ENCODE data around the gene ROR2.

ROR2 gene

DNA sequence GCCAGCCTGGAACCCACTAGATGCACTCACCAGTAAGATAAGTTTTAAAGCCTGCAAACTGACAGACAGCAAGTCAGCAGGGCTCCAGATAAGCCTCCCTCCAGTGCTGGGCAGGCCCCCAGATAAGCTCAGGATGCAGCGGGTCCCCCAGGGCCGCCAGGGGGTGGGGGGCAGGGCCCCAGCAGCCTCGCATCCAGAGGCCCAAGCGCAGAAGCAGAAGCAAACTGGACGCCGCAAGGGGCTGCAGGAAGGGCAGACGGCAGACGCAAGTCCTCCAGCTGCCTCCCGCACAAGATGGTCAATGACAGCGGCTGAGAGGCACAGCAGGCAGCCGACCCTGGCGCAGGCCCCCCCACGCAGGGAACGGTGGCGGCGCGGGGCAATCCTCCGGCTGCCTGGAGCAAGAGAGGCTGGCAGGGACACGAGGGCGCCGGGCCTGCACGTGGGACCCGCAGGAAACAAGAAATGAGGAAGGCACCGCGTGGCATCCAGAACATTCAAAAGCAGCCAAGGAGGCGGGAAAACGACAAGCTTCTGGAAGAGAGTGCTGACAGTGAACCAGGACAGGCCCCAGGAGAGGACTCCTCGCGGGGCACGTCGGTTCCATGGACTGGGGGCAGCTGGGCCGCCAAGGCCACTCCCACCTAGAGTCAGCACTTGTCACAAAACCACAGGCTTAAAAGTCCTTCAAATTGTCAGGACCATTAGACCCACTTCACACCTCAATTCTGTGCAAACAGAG lies 49.8 kb downstream of the ROR2 start:
- no peak for DNase-seq (ENCODE audit: low spot score)

DNA sequence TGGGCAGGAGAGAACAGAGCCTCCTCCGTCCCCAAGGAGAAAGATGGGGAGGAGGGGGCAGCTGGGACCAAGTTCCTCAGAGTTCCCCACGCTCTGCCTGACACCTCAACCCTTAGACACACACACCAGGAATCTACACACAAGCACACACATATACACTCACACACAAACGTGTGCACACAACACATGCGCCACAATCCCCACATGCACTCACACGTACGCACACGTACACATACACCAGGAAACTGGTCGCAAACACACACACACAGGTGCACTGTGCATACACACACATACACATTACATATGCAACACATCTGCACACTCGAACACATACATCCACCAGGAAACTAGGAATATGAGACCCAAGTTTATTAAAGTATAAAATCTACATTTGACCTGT lies 50.4 kb downstream of the ROR2 start:
- DNase-seq (ENCODE audit: low spot score) = no peak

DNA sequence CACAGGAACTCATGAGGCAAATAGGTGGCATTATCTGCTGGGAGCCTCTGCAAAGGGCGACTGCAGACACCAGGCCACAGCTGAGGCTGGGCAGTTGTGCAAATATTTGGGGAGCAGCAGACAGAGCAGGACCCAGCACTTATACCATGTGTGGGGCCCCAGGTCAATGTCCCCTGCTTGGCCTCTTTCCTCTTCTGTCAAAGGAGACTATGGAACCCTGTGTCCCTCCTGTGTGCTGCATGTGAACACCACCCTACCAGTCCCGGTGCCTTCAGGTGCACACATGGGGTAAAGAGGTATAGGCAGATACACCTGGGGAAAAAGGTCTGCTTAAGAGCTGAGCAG lies 50.8 kb downstream of the ROR2 start:
- no peak for DNase-seq (ENCODE audit: low spot score)

DNA sequence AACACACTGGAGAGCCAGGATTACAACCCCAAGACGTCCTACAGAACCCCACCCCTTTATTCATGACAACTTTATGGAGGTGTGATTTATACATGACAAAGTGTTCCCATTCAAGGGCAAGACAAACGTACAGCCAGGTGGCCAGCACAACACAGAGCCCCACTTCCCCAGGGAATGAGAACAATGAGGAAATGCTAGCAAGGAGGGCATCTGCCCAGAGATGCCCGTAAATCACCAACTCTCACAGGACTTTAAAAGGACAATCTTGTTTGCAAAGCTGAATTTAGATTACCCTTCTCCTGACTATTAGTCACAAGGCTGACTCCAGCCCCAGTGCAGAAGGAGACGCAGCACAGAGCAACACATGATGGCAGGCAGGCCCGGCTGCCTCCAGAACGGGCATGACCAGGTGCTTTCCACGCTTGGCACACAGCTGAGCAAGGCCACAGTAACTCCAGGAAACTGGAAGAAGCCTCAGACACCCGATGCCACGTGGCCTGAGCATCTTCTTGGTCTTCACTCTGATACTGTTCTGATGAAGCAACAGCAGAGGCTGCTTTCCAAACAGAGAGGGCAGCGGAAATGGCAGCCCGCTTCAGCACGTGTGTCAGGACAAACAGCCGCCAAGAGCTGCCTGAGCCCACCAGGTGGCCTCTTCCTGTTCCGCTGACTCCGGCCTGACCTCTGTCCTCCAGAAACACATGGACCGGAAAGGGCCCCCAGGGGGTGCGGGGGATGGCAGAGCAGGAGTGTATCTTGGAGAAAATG lies 51.4 kb downstream of the ROR2 start:
- DNase-seq (ENCODE audit: low spot score) = no peak

DNA sequence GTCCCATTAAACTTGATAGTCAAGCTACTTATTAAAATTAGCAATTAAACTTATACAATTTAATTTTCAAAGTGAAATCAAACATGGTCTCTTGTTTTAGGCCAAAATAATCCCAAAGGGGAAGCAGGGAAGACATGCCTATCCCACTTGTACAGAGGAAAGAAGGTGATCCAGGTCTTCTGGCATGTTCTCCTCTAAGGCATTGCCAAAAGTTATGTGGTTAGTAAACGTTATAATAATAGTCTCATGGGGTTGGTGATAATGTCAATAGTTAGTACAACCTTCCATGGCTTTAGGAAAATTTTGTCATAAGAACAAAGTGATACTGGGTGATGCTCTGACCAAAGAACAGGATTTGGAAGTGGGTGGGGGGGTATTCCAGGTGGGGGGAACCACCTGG lies 52.8 kb downstream of the ROR2 start:
- no peak for DNase-seq (ENCODE audit: low spot score)

DNA sequence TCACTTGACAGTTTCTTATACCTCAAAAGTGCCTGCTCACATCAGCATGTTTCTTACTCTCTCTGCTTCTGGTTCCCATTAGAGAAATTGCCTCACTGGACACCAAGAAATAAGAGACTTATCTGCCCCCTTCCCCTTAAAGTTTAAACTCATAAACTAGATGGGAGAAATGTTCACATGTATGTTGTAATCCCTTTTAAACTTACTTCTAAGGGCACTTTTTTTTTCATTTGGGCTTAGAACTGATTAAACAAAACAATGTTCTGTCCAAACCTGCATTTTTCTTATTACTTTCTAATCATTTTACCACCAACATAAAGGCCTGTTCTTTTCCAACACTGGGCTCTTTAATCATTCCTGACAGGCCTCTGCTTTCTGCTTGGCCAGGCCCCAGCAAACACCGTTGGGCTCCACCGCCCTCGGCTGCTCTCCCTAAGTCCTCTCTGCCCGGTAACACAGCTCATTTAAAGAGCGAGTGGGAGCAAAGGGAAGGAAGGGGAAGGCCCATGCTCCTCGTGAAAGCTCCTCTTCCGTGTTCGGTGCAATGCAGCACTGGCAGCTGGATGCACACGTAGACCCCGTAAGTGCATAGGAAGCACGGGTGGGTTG lies 53.4 kb downstream of the ROR2 start:
- no peak for DNase-seq (ENCODE audit: low spot score)

DNA sequence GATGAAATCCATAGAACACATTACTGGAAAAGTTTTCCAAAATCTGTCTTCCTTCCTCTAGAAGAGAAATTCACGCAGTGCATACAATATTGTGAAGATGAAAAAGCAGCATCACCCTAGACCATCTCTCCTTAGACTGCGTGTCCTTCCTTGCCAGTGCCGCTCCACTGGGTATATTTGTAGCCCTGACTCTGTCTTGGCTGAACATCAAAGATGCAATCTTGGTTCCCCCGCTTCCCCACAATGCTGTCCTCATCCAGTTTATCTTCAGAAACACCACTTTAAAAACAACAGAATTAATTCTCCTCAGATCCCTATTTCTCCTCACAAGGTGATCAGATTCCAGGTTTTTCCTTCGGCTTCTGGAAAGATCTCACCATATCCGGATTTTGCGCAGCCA lies 53.9 kb downstream of the ROR2 start:
- no peak for DNase-seq (ENCODE audit: low spot score)

DNA sequence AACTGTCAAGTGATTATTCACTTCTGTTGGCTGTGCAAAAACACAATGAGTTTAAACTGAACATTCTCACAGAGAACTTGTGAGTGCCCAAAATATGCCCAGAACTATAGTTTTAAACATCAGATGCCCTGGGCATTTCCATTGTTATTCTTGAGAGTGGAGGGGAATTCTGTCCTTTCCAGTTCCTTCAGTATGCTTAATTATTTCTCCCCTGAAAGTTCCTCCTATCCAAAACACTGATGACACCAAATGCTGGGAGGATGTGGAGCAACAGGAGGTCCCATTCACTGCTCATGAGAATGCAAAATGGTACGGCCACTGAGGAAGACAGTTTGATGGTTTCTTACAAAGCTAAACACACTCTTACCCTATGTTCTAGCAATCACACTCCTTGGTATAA lies 55.5 kb downstream of the ROR2 start:
- DNase-seq (ENCODE audit: low spot score) = no peak

DNA sequence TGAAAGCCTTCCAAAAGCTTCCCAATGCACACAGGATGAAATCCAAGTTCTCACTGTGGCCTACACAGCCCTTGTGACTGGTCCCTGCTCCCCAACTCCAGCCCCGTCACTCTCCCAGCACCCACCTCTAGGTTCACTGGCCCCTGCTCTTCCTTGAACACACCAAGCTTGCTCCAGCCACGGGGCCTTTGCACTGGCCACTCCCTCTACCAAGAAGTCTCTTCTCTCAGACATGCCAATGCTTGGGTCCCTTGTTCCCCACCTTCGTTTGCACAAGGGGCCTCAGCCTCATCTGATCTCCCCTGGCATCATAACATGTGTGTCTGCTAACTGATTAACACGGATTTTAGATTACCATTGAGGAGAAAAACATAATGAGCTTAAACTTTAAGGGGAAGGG lies 56.0 kb downstream of the ROR2 start:
- DNase-seq (ENCODE audit: low spot score) = no peak

DNA sequence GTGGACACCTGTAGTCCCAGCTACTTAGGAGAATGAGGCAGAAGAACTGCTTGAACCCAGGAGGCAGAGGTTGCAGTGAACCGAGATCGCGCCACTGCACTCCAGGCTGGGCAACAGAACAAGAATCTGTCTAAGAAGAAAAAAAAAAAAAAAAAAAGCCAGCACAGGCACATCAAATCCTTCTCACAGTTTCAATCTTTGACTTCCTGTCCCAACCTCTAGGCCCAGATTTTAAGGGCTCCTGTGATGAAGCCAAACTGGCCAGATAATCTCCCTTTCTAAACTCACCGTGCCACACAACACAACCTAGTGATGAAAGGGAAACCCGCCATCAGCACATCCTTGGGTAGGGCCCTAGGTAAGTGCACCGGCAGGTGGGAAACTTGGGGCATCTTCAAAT lies 58.1 kb downstream of the ROR2 start:
- DNase-seq (ENCODE audit: low spot score) = no peak

DNA sequence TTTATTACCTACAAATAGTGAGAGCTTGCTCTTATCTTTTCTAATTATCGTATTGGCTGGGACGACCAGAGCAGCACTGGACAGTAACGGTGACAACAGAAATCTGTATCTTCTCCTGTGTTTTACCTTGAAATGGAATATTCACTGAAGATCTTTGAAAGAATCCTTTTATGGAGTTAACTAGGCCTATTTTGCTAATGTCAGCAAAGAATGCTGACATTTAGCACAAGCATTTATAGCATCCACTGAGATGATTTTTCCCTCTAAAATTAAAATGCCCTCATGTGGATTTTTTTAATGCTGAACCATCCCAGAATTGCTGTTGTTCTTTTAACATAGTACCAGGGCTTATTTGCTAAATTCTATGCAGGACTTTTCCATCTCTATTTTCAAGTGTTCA lies 59.4 kb downstream of the ROR2 start:
- DNase-seq (ENCODE audit: low spot score) = no peak

DNA sequence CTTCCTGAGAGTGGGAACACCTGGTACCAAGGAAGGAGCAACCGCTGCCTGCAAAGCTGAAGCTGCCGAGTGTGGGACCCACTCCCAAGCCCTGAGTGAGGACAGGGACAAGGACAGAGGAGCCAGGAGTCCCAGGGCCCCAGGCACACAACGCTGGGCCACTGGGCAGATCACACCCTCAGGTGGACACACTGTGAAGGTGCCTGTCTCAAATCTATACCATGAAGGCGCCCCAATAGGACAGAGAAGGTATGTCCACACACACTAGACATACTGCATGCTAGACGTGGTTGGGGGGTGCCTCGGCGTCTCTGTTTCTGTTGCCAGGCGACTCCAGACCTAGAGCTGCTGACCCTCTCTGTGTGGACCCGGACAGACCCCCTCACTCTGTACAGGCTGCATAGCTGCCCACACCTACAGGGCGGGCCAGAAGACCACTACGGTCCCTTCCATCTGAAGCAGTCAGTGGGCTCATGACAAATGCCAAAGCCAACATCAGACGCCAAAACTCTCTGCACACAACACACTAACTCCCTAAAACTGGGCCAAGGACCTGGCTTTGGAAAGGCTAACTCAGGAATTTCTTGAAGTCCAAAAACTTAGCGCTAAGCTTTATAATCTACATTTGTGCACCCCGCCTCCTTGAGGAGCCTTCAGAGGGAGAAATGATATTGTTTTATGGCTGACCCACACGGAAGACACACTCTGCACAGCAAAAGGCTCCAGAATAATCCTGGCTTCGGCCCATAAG lies 60.7 kb downstream of the ROR2 start:
- DNase-seq (ENCODE audit: low spot score) = no peak

DNA sequence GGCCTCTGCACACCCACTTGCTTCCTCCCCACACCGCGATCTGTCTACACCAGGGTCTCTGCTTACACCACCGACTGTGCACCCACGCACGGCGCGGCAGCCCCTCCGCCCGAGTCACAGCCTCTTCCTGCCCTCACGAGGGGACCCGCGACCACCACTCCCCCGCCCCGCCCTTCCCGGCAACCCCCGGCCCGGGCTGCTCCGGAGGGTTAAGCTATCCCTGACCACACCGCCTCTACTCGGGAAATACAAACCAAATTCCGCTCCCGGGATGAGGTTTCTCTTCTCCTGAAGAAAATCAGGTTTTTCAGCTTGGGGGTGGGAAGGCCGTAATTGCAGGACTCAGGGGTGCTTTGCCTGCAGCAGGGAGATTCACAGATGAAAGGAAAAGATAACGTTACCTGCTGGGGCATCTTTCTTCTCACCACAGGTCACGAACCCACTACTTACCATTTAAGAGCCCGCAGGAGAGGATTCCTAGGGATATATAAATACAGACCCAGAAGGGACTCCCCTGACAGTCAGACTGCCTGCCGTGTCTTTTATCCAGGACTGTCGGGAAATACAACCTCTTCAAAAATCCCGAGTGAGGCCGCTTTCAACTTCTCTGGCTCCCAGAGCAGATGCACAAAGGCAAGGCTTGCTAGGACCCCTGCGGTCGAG lies 63.5 kb downstream of the ROR2 start:
- no peak for DNase-seq (ENCODE audit: low spot score)

DNA sequence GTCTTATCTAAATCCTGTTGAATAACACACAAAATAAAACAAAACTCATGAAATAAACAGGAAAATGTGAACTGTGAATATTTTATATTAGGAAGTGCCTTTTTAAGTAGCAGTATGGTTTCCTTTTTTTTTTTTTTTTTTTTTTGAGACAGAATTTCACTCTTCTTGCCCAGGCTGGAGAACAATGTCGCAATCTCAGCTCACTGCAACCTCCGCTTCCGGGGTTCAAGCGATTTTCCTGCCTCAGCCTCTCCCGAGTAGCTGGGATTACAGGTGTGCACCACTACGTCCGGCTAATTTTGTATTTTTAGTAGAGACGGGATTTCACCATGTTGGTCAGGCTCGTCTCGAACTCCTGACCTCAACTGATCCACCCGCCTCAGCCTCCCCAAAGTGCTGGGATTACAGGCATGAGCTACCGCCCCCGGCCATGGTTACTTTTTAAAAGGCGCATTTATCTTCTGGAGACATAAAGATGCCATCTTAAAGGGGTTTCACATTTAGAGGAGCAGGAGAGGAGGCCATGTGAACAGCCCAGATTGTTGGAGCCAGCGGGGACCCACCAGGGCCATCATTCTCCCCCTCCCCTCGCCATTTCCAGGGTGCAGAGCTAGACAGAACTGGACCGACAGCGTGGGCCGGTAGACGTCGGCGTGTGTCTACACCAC lies 64.1 kb downstream of the ROR2 start:
- DNase-seq (ENCODE audit: low spot score) = no peak

DNA sequence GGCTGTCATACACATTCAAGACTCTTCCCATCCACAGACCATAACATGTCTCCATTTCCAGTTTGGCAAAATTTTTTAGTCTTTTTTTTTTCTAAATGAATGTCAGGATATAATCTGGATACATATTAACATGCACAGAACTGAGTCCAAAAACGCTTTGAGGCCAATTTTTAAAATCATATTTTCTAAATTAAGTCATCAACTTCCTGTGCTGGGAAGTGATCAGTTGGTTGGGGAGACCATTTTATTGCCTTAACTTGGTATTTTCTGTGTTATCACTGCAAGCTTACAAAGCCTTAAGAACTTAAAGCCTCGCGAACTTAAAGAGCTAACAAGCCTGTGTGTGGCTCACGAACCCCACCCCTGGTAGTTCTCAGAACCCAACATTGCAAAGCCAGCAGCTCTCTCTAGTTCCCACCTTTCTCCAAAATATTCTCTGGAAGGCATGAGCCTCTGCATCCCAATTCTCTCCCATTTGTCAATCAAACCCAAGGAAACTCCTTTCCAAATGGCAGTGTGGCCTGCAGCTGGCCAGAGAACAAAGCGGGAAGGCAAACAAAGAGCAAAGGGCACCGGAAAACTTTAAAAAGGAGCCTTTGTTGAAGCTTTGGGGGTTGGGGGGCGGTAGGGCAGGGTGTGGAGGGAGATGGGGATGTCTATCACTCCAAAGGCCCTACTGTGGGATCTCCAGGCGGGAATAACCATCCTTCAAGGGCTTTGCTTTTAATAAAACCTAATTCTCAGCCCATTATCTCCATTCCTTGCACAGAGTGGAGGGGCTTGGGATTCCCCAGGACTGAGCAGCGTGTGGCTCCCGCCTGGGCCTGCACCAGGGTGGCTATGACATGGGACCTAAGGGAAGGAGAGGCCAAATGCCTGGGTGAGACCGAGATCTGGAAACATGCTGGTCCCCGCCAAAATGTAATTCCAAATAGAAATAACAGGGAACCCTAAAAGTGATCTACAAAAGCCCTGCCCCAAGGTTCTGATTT lies 65.0 kb downstream of the ROR2 start:
- no peak for DNase-seq (ENCODE audit: low spot score)

DNA sequence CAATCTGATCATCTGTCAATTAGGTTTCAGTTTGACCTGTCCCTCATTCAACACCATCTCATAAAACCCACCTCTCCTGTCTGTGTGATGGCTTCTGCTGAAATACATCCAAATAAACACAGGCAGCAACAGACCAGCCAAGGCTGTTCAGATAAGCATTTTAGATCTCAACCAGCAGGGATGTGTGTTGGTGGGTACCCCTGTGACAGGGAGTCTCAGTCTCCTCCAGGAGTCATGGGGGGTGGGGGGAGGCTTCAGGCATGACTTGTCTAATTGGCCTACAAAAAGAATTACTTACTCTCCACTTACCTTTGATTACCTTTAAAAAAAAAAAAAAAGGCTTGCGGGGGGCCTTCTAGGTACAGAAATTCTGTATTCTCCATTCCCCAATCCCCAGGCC lies 65.9 kb downstream of the ROR2 start:
- DNase-seq (ENCODE audit: low spot score) = no peak

DNA sequence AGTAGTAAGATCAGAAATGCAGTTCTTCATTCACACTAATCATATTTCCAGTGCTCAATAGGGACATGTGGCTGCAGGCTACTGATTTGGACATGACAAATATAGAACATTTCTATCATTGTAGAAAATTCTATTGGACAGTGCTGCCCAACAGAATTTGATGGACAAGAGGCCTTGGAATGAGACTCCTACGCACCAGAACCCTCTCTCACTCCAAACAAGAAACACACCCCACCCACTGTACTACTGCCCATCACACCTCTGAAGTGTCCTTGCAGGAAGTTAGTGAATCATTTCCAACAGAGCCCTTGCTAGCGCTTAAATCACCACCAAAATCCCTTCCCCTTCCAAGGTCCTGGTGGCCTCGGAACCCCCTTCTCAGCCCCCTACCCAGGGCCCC lies 66.5 kb downstream of the ROR2 start:
- DNase-seq (ENCODE audit: low spot score) = no peak

DNA sequence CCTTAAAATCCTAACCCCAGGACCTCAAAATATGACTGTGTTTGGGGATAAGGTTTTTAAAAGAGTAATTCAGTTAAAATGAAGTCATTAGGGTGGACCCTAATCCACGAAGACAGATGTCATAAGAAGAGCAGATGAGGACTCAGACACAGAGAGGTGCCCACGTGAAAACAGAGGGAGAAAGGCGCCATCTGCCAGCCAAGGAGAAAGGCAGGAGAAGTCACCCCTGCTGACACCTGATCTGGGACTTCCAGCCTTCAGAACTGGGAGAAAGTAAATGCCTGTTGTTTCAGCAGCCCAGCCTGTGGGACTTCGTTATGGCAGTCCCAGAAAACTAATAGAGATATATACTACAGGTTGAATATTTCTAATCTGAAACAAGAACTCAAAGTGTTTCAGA lies 67.4 kb downstream of the ROR2 start:
- DNase-seq (ENCODE audit: low spot score) = no peak

DNA sequence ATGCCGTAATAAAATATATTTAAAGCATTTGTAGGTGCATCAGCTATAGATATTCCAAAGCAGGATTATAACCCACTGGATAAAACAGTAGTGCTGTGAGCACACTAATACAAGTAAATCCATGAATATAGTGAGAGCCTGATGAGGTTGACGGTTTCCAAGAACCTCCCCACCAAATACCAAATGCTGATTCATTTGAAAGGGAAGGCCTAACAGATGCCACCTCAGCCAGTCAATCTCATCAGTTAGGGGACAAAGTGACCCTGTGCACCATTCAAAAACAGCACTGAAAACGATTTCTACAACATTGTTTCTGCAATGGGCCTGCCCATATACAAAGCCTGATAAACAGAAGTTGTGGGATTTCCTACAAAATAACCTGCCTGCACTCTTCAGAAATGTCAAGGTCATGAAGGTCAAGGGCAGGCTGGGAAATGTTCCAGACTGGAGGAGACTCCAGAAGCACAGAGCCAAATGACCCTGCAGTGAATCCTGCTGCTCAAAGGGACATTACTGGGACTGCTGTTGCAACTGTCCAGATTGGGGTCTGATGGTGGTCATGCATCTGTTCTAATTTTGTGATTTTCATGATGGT lies 69.6 kb downstream of the ROR2 start:
- DNase-seq (ENCODE audit: low spot score) = no peak

DNA sequence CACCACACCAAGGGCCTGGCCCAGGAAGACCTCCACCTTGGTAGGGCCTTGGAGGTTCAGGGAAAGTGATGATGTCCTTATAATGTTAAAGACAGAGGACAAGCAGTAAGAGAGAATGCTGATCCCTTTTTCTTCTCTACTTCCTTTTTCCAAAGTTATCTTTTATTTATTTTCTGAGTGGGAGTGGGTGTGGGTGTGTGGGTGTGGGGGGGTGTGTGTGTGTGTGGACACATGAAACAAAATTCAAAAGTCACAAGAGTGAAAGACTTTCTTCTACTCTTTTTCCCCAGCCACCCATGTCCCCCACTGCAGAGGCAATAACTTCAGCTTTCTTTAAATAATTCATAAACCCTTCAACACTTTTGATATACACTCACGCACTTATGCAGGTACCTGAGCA lies 70.8 kb downstream of the ROR2 start:
- no peak for DNase-seq (ENCODE audit: low spot score)

All from hepatic stellate cell (primary cell).